HCT116 (cell line): ENCODE data around the gene MYADML2. TPM values are rescaled to one million over a fixed set of nuclear protein-coding genes. Genes with fewer than 3 reads are reported as not detected.

Experiments
- ATAC-seq: fragments of 200-7000 bp; cut with Tn5 transposase; 2 replicates; pipeline ENCODE4 v1.9.1; 2020; ENCODE audit warnings: mild to moderate bottlenecking, moderate library complexity
- BruUV-seq: library from RNA; stranded (reverse); fragments of 400-500 nt; replicated peaks from 2 replicates; lab custom pipeline; 2021; lab: Mats Ljungman, UMichigan
- CTCF ChIA-PET: fragments of 300-600 bp; sonication (Branson Sonifier 250); formaldehyde crosslinking; loops from one replicate; lab custom pipeline; 2021; ENCODE audit warnings: antibody characterized with exemption; lab: Charles Lee
- POLR2A ChIA-PET: fragments of 300-600, 350-600 bp; sonication (Branson Sonifier 250); formaldehyde crosslinking; loops from one replicate; lab custom pipeline; 2021; ENCODE audit warnings: antibody characterized with exemption; lab: Charles Lee
- RAD21 ChIA-PET, 2 experiments: fragments of 300-600 bp; sonication (Branson Sonifier 250); formaldehyde crosslinking; loops; one replicate each; lab custom pipeline; 2023; ENCODE audit warnings: low total read pairs in 2 of 2; ENCODE audit not compliant: uncharacterized antibody in 2 of 2, unreplicated experiment in 2 of 2, low non-redundant PET in 1 of 2; lab: Charles Lee
- DNase-seq: peaks from one replicate; pipeline ENCODE4 v3.0.0-alpha.2; 2010; ENCODE audit warnings: low read depth, low spot score
- H2AFZ ChIP-seq: fragments of 200-600 bp; shearing (Covaris generic), sonication (generic); 2 replicates; pipeline ENCODE4 v1.6.1; 2017; ENCODE audit warnings: low read depth, mixed run types, mixed read lengths, antibody characterized with exemption, low read length; ENCODE audit not compliant: poor library complexity, severe bottlenecking
- H3K27ac ChIP-seq: 2 replicates; pipeline ENCODE4 v1.5.1; 2012; ENCODE audit warnings: low read depth, low read length
- H3K27me3 ChIP-seq: fragments of 200-600 bp; sonication (generic); 2 replicates; pipeline ENCODE4 v1.6.1; 2016; ENCODE audit warnings: mixed run types, low read length, mixed read lengths; ENCODE audit not compliant: insufficient read depth
- H3K36me3 ChIP-seq, 2 experiments: fragments of 200-500 bp in 1 of 2; fragments of 200-600 bp in 1 of 2; sonication (Bioruptor generic) in 1 of 2; sonication (generic) in 1 of 2; 2 replicates each; pipeline versions ENCODE4 v1.5.1 to v1.6.1; 2014 to 2016; ENCODE audit warnings: low read length in 2 of 2, inconsistent platforms in 1 of 2, mixed read lengths in 1 of 2, mixed run types in 1 of 2; ENCODE audit not compliant: insufficient read depth in 2 of 2, control insufficient read depth in 1 of 2
- H3K4me1 ChIP-seq, 2 experiments: fragments of 200-600 bp in 1 of 2; sonication (generic) in 1 of 2; 2 replicates each; pipeline versions ENCODE4 v1.5.1 to v1.6.1; 2012 to 2017; ENCODE audit warnings: low read length in 2 of 2, inconsistent platforms in 1 of 2, mild to moderate bottlenecking in 1 of 2, mixed read lengths in 1 of 2, mixed run types in 1 of 2, moderate library complexity in 1 of 2; ENCODE audit not compliant: insufficient read depth in 2 of 2, control insufficient read depth in 1 of 2
- H3K4me2 ChIP-seq: fragments of 200-600 bp; sonication (generic); 2 replicates; pipeline ENCODE4 v1.6.1; 2017; ENCODE audit warnings: mixed run types, low read length, mixed read lengths
- H3K4me3 ChIP-seq, 2 experiments: fragments of 200-600 bp in 1 of 2; sonication (generic) in 1 of 2; replicated peaks in 1 of 2; 2 replicates each; pipeline ENCODE4 v1.5.1; 2011 to 2016; ENCODE audit warnings: low read length in 2 of 2, control low read depth in 1 of 2, low read depth in 1 of 2, mild to moderate bottlenecking in 1 of 2, mixed read lengths in 1 of 2, mixed run types in 1 of 2
- H3K79me2 ChIP-seq: fragments of 200-600 bp; sonication (generic); 2 replicates; pipeline ENCODE4 v1.6.1; 2017; ENCODE audit warnings: mild to moderate bottlenecking, mixed run types, low read length, moderate library complexity, mixed read lengths; ENCODE audit not compliant: insufficient read depth
- H3K9ac ChIP-seq: fragments of 200-600 bp; sonication (generic); 2 replicates; pipeline ENCODE4 v1.6.1; 2016; ENCODE audit warnings: low read length, mixed read lengths
- H3K9me2 ChIP-seq: fragments of 200-600 bp; sonication (generic), shearing (Covaris generic); 2 replicates; pipeline ENCODE4 v1.6.1; 2017; ENCODE audit warnings: mixed run types, mild to moderate bottlenecking, moderate library complexity; ENCODE audit not compliant: insufficient read depth
- H3K9me3 ChIP-seq, 2 experiments: fragments of 200-500 bp in 1 of 2; fragments of 200-600 bp in 1 of 2; sonication (Bioruptor generic) in 1 of 2; sonication (generic) in 1 of 2; 2 replicates each; pipeline ENCODE4 v1.6.1; 2014 to 2017; ENCODE audit warnings: low read length in 2 of 2, mixed read lengths in 2 of 2, inconsistent platforms in 1 of 2, low read depth in 1 of 2, mild to moderate bottlenecking in 1 of 2, mixed run types in 1 of 2, moderate library complexity in 1 of 2; ENCODE audit not compliant: control insufficient read depth in 1 of 2, insufficient read depth in 1 of 2
- H4K20me1 ChIP-seq: fragments of 200-600 bp; sonication (generic), shearing (Covaris generic); 2 replicates; pipeline ENCODE4 v1.6.1; 2017; ENCODE audit warnings: mixed run types, mild to moderate bottlenecking, moderate library complexity; ENCODE audit not compliant: insufficient read depth
- CBX3 ChIP-seq: IDR thresholded peaks from 2 replicates; pipeline ENCODE4 v1.6.1; 2012; ENCODE audit warnings: low read depth
- CTCF ChIP-seq, 3 experiments: fragments of 200-600 bp in 1 of 3; sonication (generic) in 1 of 3; IDR thresholded peaks in 2 of 3; conservative IDR thresholded peaks in 1 of 3; 2 replicates each; pipeline ENCODE4 v1.5.1; 2012 to 2017; ENCODE audit warnings: low read depth in 2 of 3, low read length in 2 of 3, antibody characterized with exemption in 1 of 3, borderline replicate concordance in 1 of 3, control low read depth in 1 of 3, mild to moderate bottlenecking in 1 of 3, mixed read lengths in 1 of 3, mixed run types in 1 of 3, moderate library complexity in 1 of 3; ENCODE audit not compliant: insufficient read depth in 1 of 3
- ELF1 ChIP-seq: IDR thresholded peaks from 2 replicates; pipeline ENCODE4 v1.6.1; 2012; ENCODE audit warnings: low read depth, borderline replicate concordance
- EZH2 ChIP-seq: fragments of 200-600 bp; sonication (generic); IDR thresholded peaks from 2 replicates; pipeline ENCODE4 v1.6.1; 2017; ENCODE audit warnings: antibody characterized with exemption, mixed run types
- EZH2phosphoT487 ChIP-seq: fragments of 200-600 bp; IDR thresholded peaks from 2 replicates; pipeline ENCODE4 v1.6.1; 2018; ENCODE audit warnings: antibody characterized with exemption, borderline replicate concordance
- POLR2AphosphoS5 ChIP-seq: IDR thresholded peaks from 2 replicates; pipeline ENCODE4 v1.6.1; 2011; ENCODE audit warnings: mild to moderate bottlenecking, low read depth, low read length, moderate library complexity
- RAD21 ChIP-seq: IDR thresholded peaks from 2 replicates; pipeline ENCODE4 v1.6.1; 2012; ENCODE audit warnings: low read depth, mild to moderate bottlenecking
- REST ChIP-seq: IDR thresholded peaks from 2 replicates; pipeline ENCODE4 v1.6.1; 2012; ENCODE audit warnings: low read depth
- SIN3A ChIP-seq: IDR thresholded peaks from 2 replicates; pipeline ENCODE4 v1.6.1; 2012; ENCODE audit warnings: low read depth
- ZBTB33 ChIP-seq: IDR thresholded peaks from 2 replicates; pipeline ENCODE4 v1.6.1; 2011; ENCODE audit warnings: mild to moderate bottlenecking, low read length, moderate library complexity; ENCODE audit not compliant: insufficient replicate concordance; ENCODE audit errors: extremely low read depth
- ZFX ChIP-seq: fragments of 450-650 bp; IDR thresholded peaks from 2 replicates; pipeline ENCODE4 v1.6.1; 2017
- ZNF274 ChIP-seq: fragments of 200-500 bp; sonication (Bioruptor generic); IDR thresholded peaks from 2 replicates; pipeline ENCODE4 v1.6.1; 2014; ENCODE audit warnings: mild to moderate bottlenecking, low read depth, low read length, inconsistent platforms
- intact Hi-C: fragments of 100-400 bp; cut with micrococcal nuclease; formaldehyde crosslinking; loops from 2 replicates; pipeline ENCODE4 v1.10.0; 2022
- total RNA-seq: library from RNA; stranded (reverse); gene quantifications from one replicate; pipeline ENCODE4 v1.2.1, GENCODE V29; 2021; ENCODE audit not compliant: unreplicated experiment

Gene MYADML2
- total RNA-seq, 1 experiment from 2014 or later = not detected

GRCh38 chr17:81941484-81942166 is 5.4 kb downstream of the MYADML2 start:
- intact Hi-C loops = no loop called here

More at GRCh38 chr17:81941484-81942166, 5.4 kb downstream of the MYADML2 start:
- Histone ChIP-seq H3K4me2 (no peak overlapping the region), H2AFZ (no peak overlapping the region), H3K9me2 (no peaks in the 10 kb centered on the region), H3K27me3 (no peaks in the 10 kb centered on the region), H3K9me3 (no peaks in the 10 kb centered on the region), H3K4me1 (peaks cover 4 to 14% of the 10 kb centered on the region in 2 experiments; a peak in 2 of 4 replicates), H3K4me3 (no peak overlapping the region), H3K27ac (no peak overlapping the region), H3K9ac (no peak overlapping the region), H4K20me1 (no peaks in the 10 kb centered on the region), H3K36me3 (no peaks in the 10 kb centered on the region), H3K79me2 (peaks cover 3% of the 10 kb centered on the region; the same call in 1 of the 2 replicates)
- CTCF ChIA-PET = no interaction called here
- RAD21 ChIA-PET = no interaction called here
- DNase-seq (no peak), ATAC-seq (no peak)
- TF ChIP-seq ZFX (no peak), CTCF (IDR thresholded peaks at IDR 0.05 in 2 of 3, conservative IDR thresholded peaks at IDR 0.05 in 1 of 3; ENCODE audit: borderline replicate concordance in 1 of 3, insufficient read depth in 1 of 3, low read depth in 2 of 3, low read length in 2 of 3) (no peak), POLR2AphosphoS5 (no peak), ZBTB33 (no peak), SIN3A (no peak), RAD21 (no peak), CBX3 (no peak), EZH2phosphoT487 (no peak), ZNF274 (no peak), ELF1 (no peak), REST (no peak), EZH2 (no peak)
- no TSS peak for BruUV-seq
- POLR2A ChIA-PET = no interaction called here
